Gastroesophageal sphincter (tissue), 3 donors: Measurements from ENCODE around the gene MPP7.

Experiments used
- CTCF ChIP-seq, 4 experiments: fragments of 200-600 bp in 2 of 4; fragments of 450-650 bp in 2 of 4; sonication (generic) in 1 of 4; IDR thresholded peaks; one replicate each; pipeline ENCODE4 v1.5.1; 2017 to 2019; ENCODE audit warnings: antibody characterized with exemption in 4 of 4, mild to moderate bottlenecking in 2 of 4, moderate library complexity in 2 of 4
- EP300 ChIP-seq: sonication (generic); formaldehyde crosslinking; IDR thresholded peaks from one replicate; pipeline ENCODE4 v1.6.1; 2017; ENCODE audit warnings: antibody characterized with exemption, mild to moderate bottlenecking
- POLR2A ChIP-seq, 2 donors: fragments of 450-650 bp; IDR thresholded peaks; one replicate each; pipeline ENCODE4 v1.6.1; 2017; ENCODE audit warnings: antibody characterized with exemption in 2 of 2, mild to moderate bottlenecking in 2 of 2, moderate library complexity in 1 of 2
- POLR2AphosphoS5 ChIP-seq: sonication (generic); formaldehyde crosslinking; IDR thresholded peaks from one replicate; pipeline ENCODE4 v1.6.1; 2017; ENCODE audit warnings: antibody characterized with exemption

- TF ChIP-seq POLR2AphosphoS5 (no peak), CTCF (IDR thresholded peaks at IDR 0.05) (no peak), POLR2A (IDR thresholded peaks at IDR 0.05) (no peak), EP300 (no peak)
Measured at GRCh38 chr10:28294809-28295208, 8.1 kb downstream of the MPP7 start.
